CD4-positive, alpha-beta T cell treated with Interleukin-6 for 4 hours (primary cell): ENCODE measurements around the gene CNNM4.

Experiments
- DNase-seq: peaks from one replicate; pipeline ENCODE4 v3.0.0-alpha.2; 2020; ENCODE audit warnings: mixed read lengths

Gene CNNM4

GRCh38 chr2:96861074-96861473, 100.4 kb downstream of the CNNM4 start:
- DNase-seq: no peak
